SKM-1 (cell line): Measurements from ENCODE around the gene GEN1.
A peak's percentile ranks its signal among the peaks of the same experiment; 100 is the strongest.
"Not testable (repeated sequence)": the region's sequence is repeated elsewhere in the genome, so short reads cannot be mapped to it uniquely, and the experiment has no call there.

Experiments
- DNase-seq: peaks from one replicate; lab custom pipeline; 2025; ENCODE audit not compliant: unreplicated experiment; lab: John Stamatoyannopoulos, UW

Gene GEN1

GRCh38 chr2:17821535-17822444 is 67.9 kb downstream of the GEN1 start:
- DNase-seq, result peak; percentile 15

- no peak for DNase-seq
These were observed 68.6 kb downstream of the GEN1 start for GRCh38 chr2:17822445-17823117.

GRCh38 chr2:17823646-17824045 is 69.7 kb downstream of the GEN1 start:
- DNase-seq, result not testable (repeated sequence)

GRCh38 chr2:17827316-17827715 is 73.4 kb downstream of the GEN1 start:
- no peak for DNase-seq

GRCh38 chr2:17827785-17828184 is 73.8 kb downstream of the GEN1 start:
- no peak for DNase-seq

GRCh38 chr2:17830053-17831034 is 76.4 kb downstream of the GEN1 start:
- no peak for DNase-seq

GRCh38 chr2:17835516-17835915 is 81.6 kb downstream of the GEN1 start:
- DNase-seq, result no peak
